Thyroid gland (tissue), 4 donors: ENCODE data around the gene GSTT2.
"Not testable (repeated sequence)": the region's sequence is repeated elsewhere in the genome, so short reads cannot be mapped to it uniquely, and the experiment has no call there.

ENCODE experiments used
- CTCF ChIP-seq, 6 experiments: fragments of 200-600 bp in 3 of 6; fragments of 450-650 bp in 3 of 6; sonication (generic) in 3 of 6; IDR thresholded peaks; one replicate each; pipeline ENCODE4 v1.5.1; 2016 to 2019; ENCODE audit warnings: antibody characterized with exemption in 6 of 6, mild to moderate bottlenecking in 2 of 6, inconsistent platforms in 1 of 6, moderate library complexity in 1 of 6
- POLR2A ChIP-seq, 2 donors: fragments of 450-650 bp; IDR thresholded peaks; one replicate each; pipeline ENCODE4 v1.6.1; 2017; ENCODE audit warnings: antibody characterized with exemption in 2 of 2, mild to moderate bottlenecking in 2 of 2, moderate library complexity in 1 of 2

- TF ChIP-seq POLR2A, CTCF (IDR thresholded peaks at IDR 0.05): not testable (repeated sequence)
Observed at GRCh38 chr22:23955886-23956285, 24.0 kb upstream of the GSTT2 start.
